A673 (cell line): ENCODE results near the gene SLC19A1.

Experiments
- EZH2 ChIP-seq: fragments of 200-600 bp; sonication (generic); IDR thresholded peaks from 2 replicates; pipeline ENCODE4 v1.6.1; 2017; ENCODE audit warnings: borderline replicate concordance, low read depth, mild to moderate bottlenecking, mixed read lengths, antibody characterized with exemption, low read length; ENCODE audit not compliant: poor library complexity, severe bottlenecking
- TF ChIP-seq, protein P1 (sequence below): fragments of 300-800, 200-600 bp; sonication (generic); conservative IDR thresholded peaks from 2 replicates; pipeline ENCODE4 v1.5.1; 2017; ENCODE audit warnings: low read depth, mild to moderate bottlenecking, antibody characterized with exemption, low read length, moderate library complexity, mixed read lengths

DNA sequence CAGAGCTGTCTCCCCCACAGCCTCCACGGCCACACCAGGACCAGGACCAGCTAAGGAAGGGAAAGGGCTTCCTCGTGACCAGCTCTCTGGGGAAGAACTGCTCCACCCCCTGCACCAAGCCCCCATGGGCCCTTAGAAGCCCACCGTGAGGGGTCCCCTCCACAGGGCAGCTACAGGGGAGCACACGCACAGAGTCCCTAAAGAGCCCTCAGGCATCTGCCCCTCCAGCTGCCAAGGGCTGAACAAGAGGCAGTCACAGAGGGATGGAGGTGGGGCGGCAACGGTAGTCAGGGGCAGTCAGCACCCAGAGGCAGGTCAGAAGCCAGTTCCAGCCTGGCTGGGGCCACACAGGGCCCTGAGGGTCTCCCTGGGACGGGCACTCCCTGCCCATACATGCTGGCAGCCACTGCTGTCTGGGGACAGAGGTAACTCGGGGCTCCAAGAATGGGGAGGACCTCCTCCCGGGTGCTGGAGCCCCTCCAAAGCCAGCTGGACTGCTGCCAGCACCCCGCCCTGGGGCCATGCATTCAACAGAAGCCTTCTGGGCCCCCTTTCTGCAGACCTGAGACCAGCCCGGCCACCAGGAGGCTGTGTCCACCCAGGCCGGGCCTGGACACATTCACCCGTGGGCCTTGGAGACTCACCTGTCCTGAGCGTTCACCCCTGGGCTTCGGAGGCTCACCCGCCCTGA is 18.7 kb downstream of the SLC19A1 start:
- TF ChIP-seq, protein P1, sequence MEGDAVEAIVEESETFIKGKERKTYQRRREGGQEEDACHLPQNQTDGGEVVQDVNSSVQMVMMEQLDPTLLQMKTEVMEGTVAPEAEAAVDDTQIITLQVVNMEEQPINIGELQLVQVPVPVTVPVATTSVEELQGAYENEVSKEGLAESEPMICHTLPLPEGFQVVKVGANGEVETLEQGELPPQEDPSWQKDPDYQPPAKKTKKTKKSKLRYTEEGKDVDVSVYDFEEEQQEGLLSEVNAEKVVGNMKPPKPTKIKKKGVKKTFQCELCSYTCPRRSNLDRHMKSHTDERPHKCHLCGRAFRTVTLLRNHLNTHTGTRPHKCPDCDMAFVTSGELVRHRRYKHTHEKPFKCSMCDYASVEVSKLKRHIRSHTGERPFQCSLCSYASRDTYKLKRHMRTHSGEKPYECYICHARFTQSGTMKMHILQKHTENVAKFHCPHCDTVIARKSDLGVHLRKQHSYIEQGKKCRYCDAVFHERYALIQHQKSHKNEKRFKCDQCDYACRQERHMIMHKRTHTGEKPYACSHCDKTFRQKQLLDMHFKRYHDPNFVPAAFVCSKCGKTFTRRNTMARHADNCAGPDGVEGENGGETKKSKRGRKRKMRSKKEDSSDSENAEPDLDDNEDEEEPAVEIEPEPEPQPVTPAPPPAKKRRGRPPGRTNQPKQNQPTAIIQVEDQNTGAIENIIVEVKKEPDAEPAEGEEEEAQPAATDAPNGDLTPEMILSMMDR, result no peak
- TF ChIP-seq EZH2, result no peak
